ENCODE data around the gene PCBP3. TPM values are rescaled to one million over a fixed set of nuclear protein-coding genes. Genes with fewer than 3 reads are reported as not detected.

The PCBP3 gene
- total RNA-seq, 1 donor from 2014 or later = 4.6 TPM

DNA sequence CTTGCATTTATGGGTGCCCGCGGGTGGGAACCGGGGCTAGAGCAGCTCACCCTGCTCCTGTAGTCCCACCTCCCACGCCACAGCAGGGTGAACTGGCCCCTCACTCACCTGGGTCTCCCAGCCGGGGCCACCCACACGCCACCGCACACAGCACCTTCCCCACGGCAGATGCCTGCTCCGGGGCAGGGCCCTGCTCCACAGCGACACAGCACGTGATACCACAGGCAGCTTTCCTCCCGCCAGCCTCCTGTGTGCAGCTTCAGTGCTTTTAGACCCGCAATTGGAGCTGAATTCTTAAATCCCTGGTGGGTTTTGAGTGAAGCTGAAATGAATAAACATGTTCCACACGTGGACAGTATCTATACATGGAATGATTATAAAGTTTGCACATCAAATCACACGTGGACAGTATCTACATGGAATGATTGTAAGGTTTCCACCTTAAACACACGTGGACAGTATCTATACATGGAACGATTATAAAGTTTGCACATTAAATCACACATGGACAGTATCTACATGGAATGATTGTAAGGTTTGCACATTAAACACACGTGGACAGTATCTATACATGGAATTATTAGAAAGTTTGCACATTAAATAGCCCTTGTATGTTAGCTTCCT, 245.0 kb downstream of the PCBP3 start:
- H3K27ac Mint-ChIP-seq = no peak overlapping the region

DNA sequence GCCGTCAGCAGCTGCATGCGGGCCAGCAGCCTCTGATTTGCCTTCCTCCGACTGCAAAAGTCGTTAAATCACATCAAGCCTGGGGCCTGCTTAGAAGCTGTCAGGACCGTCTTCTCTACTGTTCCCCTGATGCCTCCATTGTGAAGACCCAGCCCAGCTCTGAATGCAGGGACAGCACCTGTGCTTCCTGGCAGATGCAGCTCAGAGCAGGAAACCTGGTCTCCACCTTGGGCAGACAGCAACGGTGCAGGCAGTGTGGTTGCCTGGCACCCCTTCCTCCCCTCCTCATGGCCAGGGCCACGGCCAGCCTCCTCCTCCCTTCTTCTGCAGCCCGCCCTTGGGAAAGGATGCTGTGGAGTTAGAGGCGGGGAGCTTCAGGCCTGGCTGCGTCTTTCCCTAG, 245.7 kb downstream of the PCBP3 start:
- H3K4me1 Mint-ChIP-seq = peaks cover 24% of the 10 kb centered on the region
- no peak overlapping the region for H3K4me3 Mint-ChIP-seq

More for the DNA sequence above, 245.0 kb downstream of the PCBP3 start:
- Mint-ChIP-seq H3K4me3 (no peak overlapping the region), H3K36me3 (no peaks in the 10 kb centered on the region), H3K27me3 (ENCODE audit: insufficient read depth, low read depth) (peaks cover 2% of the 10 kb centered on the region), H3K4me1 (peaks cover 20% of the 10 kb centered on the region), H3K9me3 (no peaks in the 10 kb centered on the region)
- H3K27ac ChIP-seq = no peak overlapping the region
- no peaks in the 10 kb centered on the region for H3K36me3 ChIP-seq
- H3K79me2 ChIP-seq (ENCODE audit: low read depth) = no peaks in the 10 kb centered on the region
- DNase-seq (ENCODE audit: low spot score) = no peak
- H2AFZ ChIP-seq (replicated peaks) = no peak overlapping the region
- H3K4me1 ChIP-seq = no peaks in the 10 kb centered on the region
- H3K9me3 ChIP-seq (ENCODE audit: low read depth) = no peaks in the 10 kb centered on the region
- no peak overlapping the region for H3K4me3 ChIP-seq
- no peaks in the 10 kb centered on the region for H3F3A ChIP-seq (ENCODE audit: low read depth)
- H3K9ac ChIP-seq = no peak overlapping the region
- H4K20me1 ChIP-seq (ENCODE audit: low read depth) = no peaks in the 10 kb centered on the region
- peaks cover 3% of the 10 kb centered on the region for H3K27me3 ChIP-seq
- TF ChIP-seq, protein P1, sequence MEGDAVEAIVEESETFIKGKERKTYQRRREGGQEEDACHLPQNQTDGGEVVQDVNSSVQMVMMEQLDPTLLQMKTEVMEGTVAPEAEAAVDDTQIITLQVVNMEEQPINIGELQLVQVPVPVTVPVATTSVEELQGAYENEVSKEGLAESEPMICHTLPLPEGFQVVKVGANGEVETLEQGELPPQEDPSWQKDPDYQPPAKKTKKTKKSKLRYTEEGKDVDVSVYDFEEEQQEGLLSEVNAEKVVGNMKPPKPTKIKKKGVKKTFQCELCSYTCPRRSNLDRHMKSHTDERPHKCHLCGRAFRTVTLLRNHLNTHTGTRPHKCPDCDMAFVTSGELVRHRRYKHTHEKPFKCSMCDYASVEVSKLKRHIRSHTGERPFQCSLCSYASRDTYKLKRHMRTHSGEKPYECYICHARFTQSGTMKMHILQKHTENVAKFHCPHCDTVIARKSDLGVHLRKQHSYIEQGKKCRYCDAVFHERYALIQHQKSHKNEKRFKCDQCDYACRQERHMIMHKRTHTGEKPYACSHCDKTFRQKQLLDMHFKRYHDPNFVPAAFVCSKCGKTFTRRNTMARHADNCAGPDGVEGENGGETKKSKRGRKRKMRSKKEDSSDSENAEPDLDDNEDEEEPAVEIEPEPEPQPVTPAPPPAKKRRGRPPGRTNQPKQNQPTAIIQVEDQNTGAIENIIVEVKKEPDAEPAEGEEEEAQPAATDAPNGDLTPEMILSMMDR (IDR thresholded peaks at IDR 0.05) = no peak
- no peak for TF ChIP-seq EZH2phosphoT487 (IDR thresholded peaks at IDR 0.05)
- no peak for TF ChIP-seq EZH2 (IDR thresholded peaks at IDR 0.05)
- H3K4me2 ChIP-seq = no peak overlapping the region

DNA sequence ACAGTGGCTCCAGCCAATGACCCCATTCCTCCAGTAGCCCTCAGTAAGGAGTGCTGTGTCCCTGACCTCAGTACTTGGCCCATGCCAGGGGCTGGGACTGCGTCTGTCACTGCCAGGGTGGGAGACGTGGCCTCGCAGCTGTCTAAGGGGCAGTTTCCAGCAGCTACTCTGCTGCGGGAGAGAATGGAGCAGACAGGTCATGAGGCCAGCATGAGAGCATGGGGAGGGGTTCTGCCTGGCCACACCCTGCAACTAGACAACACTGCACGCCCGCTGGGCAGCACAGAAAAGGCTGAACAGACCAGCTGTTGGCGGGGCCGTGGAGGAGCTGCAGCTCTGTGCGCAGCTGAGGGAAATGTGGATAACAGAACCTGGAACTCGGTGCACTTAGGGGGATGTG, 246.4 kb downstream of the PCBP3 start:
- Mint-ChIP-seq H3K27ac (no peak overlapping the region), H3K9me3 (no peaks in the 10 kb centered on the region), H3K27me3 (ENCODE audit: insufficient read depth, low read depth) (peaks cover 2% of the 10 kb centered on the region), H3K4me1 (peaks cover 28% of the 10 kb centered on the region), H3K4me3 (no peak overlapping the region), H3K36me3 (no peaks in the 10 kb centered on the region)
- peak; percentile 48 for DNase-seq (ENCODE audit: low spot score)
- H2AFZ ChIP-seq (replicated peaks) = no peak overlapping the region
- no peaks in the 10 kb centered on the region for H4K20me1 ChIP-seq (ENCODE audit: low read depth)
- H3K4me2 ChIP-seq = no peak overlapping the region
- H3K9me3 ChIP-seq (ENCODE audit: low read depth) = no peaks in the 10 kb centered on the region
- no peaks in the 10 kb centered on the region for H3F3A ChIP-seq (ENCODE audit: low read depth)
- H3K4me1 ChIP-seq = no peaks in the 10 kb centered on the region
- peaks cover 3% of the 10 kb centered on the region for H3K27me3 ChIP-seq
- no peak overlapping the region for H3K27ac ChIP-seq
- H3K4me3 ChIP-seq = no peak overlapping the region
- H3K36me3 ChIP-seq = no peaks in the 10 kb centered on the region
- no peak overlapping the region for H3K9ac ChIP-seq
- TF ChIP-seq EZH2phosphoT487 (IDR thresholded peaks at IDR 0.05) (no peak), EZH2 (IDR thresholded peaks at IDR 0.05) (no peak)
- TF ChIP-seq, protein P1 (IDR thresholded peaks at IDR 0.05) = no peak
- no peaks in the 10 kb centered on the region for H3K79me2 ChIP-seq (ENCODE audit: low read depth)

More for the DNA sequence above, 245.7 kb downstream of the PCBP3 start:
- Histone ChIP-seq H3K9ac (no peak overlapping the region), H3K9me3 (ENCODE audit: low read depth) (no peaks in the 10 kb centered on the region), H3K4me3 (no peak overlapping the region), H3F3A (ENCODE audit: low read depth) (no peaks in the 10 kb centered on the region), H4K20me1 (ENCODE audit: low read depth) (no peaks in the 10 kb centered on the region), H3K79me2 (ENCODE audit: low read depth) (no peaks in the 10 kb centered on the region), H2AFZ (replicated peaks) (no peak overlapping the region), H3K4me2 (no peak overlapping the region), H3K36me3 (no peaks in the 10 kb centered on the region), H3K27me3 (peaks cover 3% of the 10 kb centered on the region), H3K27ac (no peak overlapping the region), H3K4me1 (no peaks in the 10 kb centered on the region)
- DNase-seq (ENCODE audit: low spot score) = no peak
- Mint-ChIP-seq H3K36me3 (no peaks in the 10 kb centered on the region), H3K9me3 (no peaks in the 10 kb centered on the region), H3K27ac (peak overlapping the region; percentile 25), H3K27me3 (ENCODE audit: insufficient read depth, low read depth) (peaks cover 2% of the 10 kb centered on the region)
- TF ChIP-seq, protein P1 (IDR thresholded peaks at IDR 0.05) = no peak
- TF ChIP-seq EZH2phosphoT487 (IDR thresholded peaks at IDR 0.05) = no peak
- TF ChIP-seq EZH2 (IDR thresholded peaks at IDR 0.05) = no peak
